ENCODE results near the gene LRRC36.

LRRC36 gene

GRCh38 chr16:67389911-67390815, 63.5 kb downstream of the LRRC36 start:
- Histone ChIP-seq H3K9me3 (no peaks in the 10 kb centered on the region), H3K4me1 (peaks cover 0 to 35% (median 21%) of the 10 kb centered on the region in 4 donors), H3K27me3 (peaks cover 0 to 49% of the 10 kb centered on the region in 2 donors), H3K36me3 (no peaks in the 10 kb centered on the region), H3K4me3 (no peak overlapping the region), H3K27ac (no peak overlapping the region)
- DNase-seq: peak; percentile 63 to 75
- no peak for TF ChIP-seq CTCF (IDR thresholded peaks at IDR 0.05)
- intact Hi-C loops (cut with DNase I; ENCODE audit: low total_unique reads): no loop called here

GRCh38 chr16:67390816-67391423, 64.3 kb downstream of the LRRC36 start:
- Histone ChIP-seq H3K27ac (no peak overlapping the region), H3K4me1 (peaks cover 0 to 42% (median 22%) of the 10 kb centered on the region in 4 donors), H3K36me3 (no peaks in the 10 kb centered on the region), H3K27me3 (peaks cover 0 to 56% of the 10 kb centered on the region in 2 donors), H3K4me3 (no peak overlapping the region), H3K9me3 (no peaks in the 10 kb centered on the region)
- peak in 1 of 2 donors; percentile 54 for DNase-seq
- TF ChIP-seq CTCF (IDR thresholded peaks at IDR 0.05): no peak
- intact Hi-C loops (cut with DNase I; ENCODE audit: low total_unique reads): no loop called here

- Histone ChIP-seq H3K27ac (no peak overlapping the region), H3K4me1 (peaks cover 0 to 50% (median 29%) of the 10 kb centered on the region in 4 donors), H3K36me3 (no peaks in the 10 kb centered on the region), H3K9me3 (no peaks in the 10 kb centered on the region), H3K4me3 (no peak overlapping the region), H3K27me3 (peaks cover 0 to 64% of the 10 kb centered on the region in 2 donors)
- intact Hi-C loops (cut with DNase I; ENCODE audit: low total_unique reads): no loop called here
- DNase-seq: peak in 1 of 2 donors; percentile 60
- TF ChIP-seq CTCF (IDR thresholded peaks at IDR 0.05): no peak
Observed at GRCh38 chr16:67391424-67392300, 65.0 kb downstream of the LRRC36 start.

- Histone ChIP-seq H3K4me1 (peaks cover 0 to 58% (median 36%) of the 10 kb centered on the region in 4 donors), H3K36me3 (no peaks in the 10 kb centered on the region), H3K4me3 (peak overlapping the region; percentile 32 to 48), H3K27ac (peak overlapping the region; percentile 38 to 62), H3K9me3 (no peaks in the 10 kb centered on the region), H3K27me3 (peaks cover 0 to 72% of the 10 kb centered on the region in 2 donors)
- intact Hi-C loops (cut with DNase I; ENCODE audit: low total_unique reads): no loop called here
- no peak for TF ChIP-seq CTCF (IDR thresholded peaks at IDR 0.05)
- peak in 1 of 2 donors; percentile 62 for DNase-seq
Observed at GRCh38 chr16:67392301-67393059, 65.9 kb downstream of the LRRC36 start.
